BLaER1 (cell line): ENCODE data around the gene FOXK1.

ENCODE experiments used
- H3K27ac ChIP-seq: shearing (Covaris generic); formaldehyde crosslinking; 2 replicates; pipeline ENCODE4 v1.8.1; 2022
- H3K27me3 ChIP-seq: shearing (Covaris generic); formaldehyde crosslinking; 2 replicates; pipeline ENCODE4 v1.8.1; 2022
- H3K36me3 ChIP-seq: shearing (Covaris generic); formaldehyde crosslinking; 2 replicates; pipeline ENCODE4 v1.8.1; 2022
- H3K4me1 ChIP-seq: shearing (Covaris generic); formaldehyde crosslinking; 2 replicates; pipeline ENCODE4 v1.8.1; 2022
- H3K4me2 ChIP-seq: shearing (Covaris generic); formaldehyde crosslinking; 2 replicates; pipeline ENCODE4 v1.8.1; 2022
- H3K4me3 ChIP-seq: shearing (Covaris generic); formaldehyde crosslinking; 2 replicates; pipeline ENCODE4 v1.8.1; 2022
- H3K9ac ChIP-seq: shearing (Covaris generic); formaldehyde crosslinking; 2 replicates; pipeline ENCODE4 v1.8.1; 2022
- H3K9me3 ChIP-seq: shearing (Covaris generic); formaldehyde crosslinking; 2 replicates; pipeline ENCODE4 v1.8.1; 2022
- H4K20me1 ChIP-seq: shearing (Covaris generic); formaldehyde crosslinking; 2 replicates; pipeline ENCODE4 v1.8.1; 2022
- Cebpa-rat ChIP-seq: shearing (Covaris generic); IDR thresholded peaks from 2 replicates; pipeline ENCODE4 v1.8.1; 2022

Gene FOXK1

GRCh38 chr7:4803397-4804241 is 121.5 kb downstream of the FOXK1 start:
- Histone ChIP-seq H3K4me2 (peak overlapping the region; percentile 19), H4K20me1 (peaks cover 15% of the 10 kb centered on the region; the same call in 1 of the 2 replicates), H3K27me3 (no peaks in the 10 kb centered on the region), H3K9ac (0 out of 2 replicates have a peak overlapping the region, but pooled peaks have one; percentile 29), H3K36me3 (peaks cover 43% of the 10 kb centered on the region; the same call in 1 of the 2 replicates), H3K27ac (peak overlapping the region; percentile 80), H3K4me1 (peaks cover 96% of the 10 kb centered on the region), H3K4me3 (no peak overlapping the region), H3K9me3 (no peaks in the 10 kb centered on the region)
- TF ChIP-seq Cebpa-rat: no peak

DNA sequence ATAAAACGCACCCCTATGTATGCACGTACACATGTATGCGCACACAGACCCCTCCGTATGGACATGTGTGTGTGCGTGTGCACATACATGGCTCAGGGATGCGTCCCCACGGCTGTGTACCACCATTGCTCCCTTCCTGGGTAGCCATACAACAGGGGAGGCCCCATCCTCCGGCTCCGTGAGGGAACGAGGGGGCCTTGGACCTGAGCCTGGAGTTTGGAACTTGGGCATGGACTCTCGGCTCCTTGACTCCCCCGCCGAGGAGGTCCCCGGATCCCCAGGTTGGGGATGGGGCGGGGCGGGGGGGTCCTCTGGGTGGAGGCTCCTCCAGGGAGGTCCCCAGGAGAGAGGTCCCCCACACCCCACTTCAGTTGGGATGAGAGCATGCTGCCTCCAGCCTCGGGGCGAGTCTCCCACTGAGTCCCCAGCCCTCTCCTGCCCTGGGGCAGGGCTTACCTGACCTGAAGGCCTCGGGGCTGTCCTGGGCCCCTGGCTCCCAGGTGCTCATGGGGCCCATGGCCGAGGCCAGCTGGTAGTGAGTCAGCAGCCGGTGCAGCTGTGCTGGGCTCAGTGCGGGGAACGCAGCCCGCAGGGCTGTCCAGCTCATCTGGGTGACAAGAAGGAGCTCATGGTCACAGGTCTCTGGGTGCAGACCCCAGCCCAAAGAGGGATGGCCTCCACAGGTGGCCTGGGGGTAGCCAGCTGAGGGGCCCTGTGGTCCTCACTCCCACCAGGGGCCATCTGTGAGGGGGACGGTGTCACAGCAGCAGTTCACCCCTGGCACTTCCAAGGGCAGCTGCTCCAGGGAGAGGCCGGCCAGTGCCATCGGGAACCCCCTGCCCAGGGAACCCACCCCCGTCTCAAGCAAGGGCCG is 123.3 kb downstream of the FOXK1 start:
- no peaks in the 10 kb centered on the region for H3K27me3 ChIP-seq
- H3K4me3 ChIP-seq: no peak overlapping the region
- no peaks in the 10 kb centered on the region for H3K9me3 ChIP-seq
- peak overlapping the region; percentile 99 for H3K27ac ChIP-seq
- H3K4me1 ChIP-seq: peaks cover 88% of the 10 kb centered on the region
- H3K4me2 ChIP-seq: peak overlapping the region; percentile 97
- peaks cover 15% of the 10 kb centered on the region; the same call in 1 of the 2 replicates for H4K20me1 ChIP-seq
- peaks cover 32% of the 10 kb centered on the region; the same call in 1 of the 2 replicates for H3K36me3 ChIP-seq
- H3K9ac ChIP-seq: peak overlapping the region; percentile 65
- no peak for TF ChIP-seq Cebpa-rat

DNA sequence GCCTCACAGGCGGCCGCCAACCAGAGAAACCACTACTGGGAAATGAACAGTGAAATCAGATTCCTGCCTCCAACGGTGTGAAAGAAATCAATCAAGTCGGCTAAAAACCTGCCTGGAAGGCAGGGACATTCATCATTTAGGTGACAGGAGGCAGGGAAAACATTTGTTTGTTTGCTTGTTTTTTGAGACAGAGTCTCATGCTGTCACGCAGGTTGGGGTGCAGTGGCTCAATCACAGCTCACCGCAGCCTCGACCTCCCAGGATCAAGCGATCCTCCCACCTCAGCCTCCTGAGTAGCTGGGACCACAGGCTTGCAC is 123.8 kb downstream of the FOXK1 start:
- Histone ChIP-seq H3K4me2 (peak overlapping the region; percentile 97), H3K9me3 (no peaks in the 10 kb centered on the region), H3K9ac (peak overlapping the region; percentile 65), H3K27ac (peak overlapping the region; percentile 99), H3K36me3 (peaks cover 29% of the 10 kb centered on the region; the same call in 1 of the 2 replicates), H4K20me1 (peaks cover 9% of the 10 kb centered on the region; the same call in 1 of the 2 replicates), H3K27me3 (no peaks in the 10 kb centered on the region), H3K4me3 (0 out of 2 replicates have a peak overlapping the region, but pooled peaks have one; percentile 42), H3K4me1 (peaks cover 88% of the 10 kb centered on the region)
- no peak for TF ChIP-seq Cebpa-rat

DNA sequence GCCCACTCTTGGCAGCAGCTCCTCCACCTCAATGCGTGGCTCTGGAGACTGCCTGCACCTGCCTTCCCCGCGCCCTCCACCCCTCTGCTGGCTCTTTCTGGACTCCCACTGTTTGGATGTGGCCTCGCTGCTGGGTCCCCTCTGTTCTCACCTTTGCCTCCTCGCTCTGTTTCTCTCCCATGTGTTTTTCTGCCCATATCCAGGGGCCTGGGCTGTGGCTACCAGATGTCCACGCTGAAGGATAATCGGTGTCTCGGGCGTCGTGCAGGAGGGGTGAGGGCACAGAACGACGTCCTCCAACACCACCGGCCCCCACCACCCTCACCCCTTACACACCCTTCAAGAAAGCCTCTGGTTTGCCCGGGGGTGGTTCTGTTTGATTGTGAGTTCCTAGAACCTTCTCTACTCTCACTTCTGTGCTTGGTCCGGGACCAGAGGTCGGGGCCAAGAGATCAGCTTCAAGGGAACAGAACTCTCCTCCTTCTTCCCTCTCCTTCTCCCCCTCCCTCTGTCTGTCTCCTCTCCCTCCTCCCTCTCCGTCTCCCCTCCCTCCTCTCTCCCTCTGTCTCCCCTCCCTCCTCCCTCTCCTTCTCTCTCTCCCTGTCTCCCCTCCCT is 125.0 kb downstream of the FOXK1 start:
- Histone ChIP-seq H3K27me3 (no peaks in the 10 kb centered on the region), H3K4me1 (peaks cover 88% of the 10 kb centered on the region), H3K4me2 (peak overlapping the region; percentile 97), H3K9me3 (no peaks in the 10 kb centered on the region; the same call in 1 of the 2 replicates), H3K9ac (peak overlapping the region; percentile 65), H4K20me1 (no peaks in the 10 kb centered on the region), H3K4me3 (peak overlapping the region; percentile 42), H3K27ac (peak overlapping the region; percentile 99), H3K36me3 (peaks cover 20% of the 10 kb centered on the region; the same call in 1 of the 2 replicates)
- TF ChIP-seq Cebpa-rat: no peak

- Histone ChIP-seq H3K27ac (peak overlapping the region; percentile 99), H3K9ac (peak overlapping the region; percentile 97)
- TF ChIP-seq Cebpa-rat: no peak
These were observed 125.5 kb downstream of the FOXK1 start for GRCh38 chr7:4807598-4808016.

GRCh38 chr7:4808026-4808425 is 125.9 kb downstream of the FOXK1 start:
- H3K9ac ChIP-seq: peak overlapping the region; percentile 97
- H4K20me1 ChIP-seq: no peaks in the 10 kb centered on the region
- H3K4me3 ChIP-seq: peak overlapping the region; percentile 65
- no peak for TF ChIP-seq Cebpa-rat
- H3K4me2 ChIP-seq: peak overlapping the region; percentile 97
- H3K27ac ChIP-seq: peak overlapping the region; percentile 99
- peaks cover 20% of the 10 kb centered on the region for H3K36me3 ChIP-seq
- peaks cover 88% of the 10 kb centered on the region for H3K4me1 ChIP-seq
- no peaks in the 10 kb centered on the region; the same call in 1 of the 2 replicates for H3K9me3 ChIP-seq
- H3K27me3 ChIP-seq: no peaks in the 10 kb centered on the region

More at GRCh38 chr7:4807598-4808016, 125.5 kb downstream of the FOXK1 start:
- Histone ChIP-seq H3K9me3 (no peaks in the 10 kb centered on the region; the same call in 1 of the 2 replicates), H3K4me2 (peak overlapping the region; percentile 97), H3K4me3 (peak overlapping the region; percentile 65; the same call in 1 of the 2 replicates), H3K36me3 (peaks cover 20% of the 10 kb centered on the region), H3K27me3 (no peaks in the 10 kb centered on the region), H3K4me1 (peaks cover 88% of the 10 kb centered on the region), H4K20me1 (no peaks in the 10 kb centered on the region)

DNA sequence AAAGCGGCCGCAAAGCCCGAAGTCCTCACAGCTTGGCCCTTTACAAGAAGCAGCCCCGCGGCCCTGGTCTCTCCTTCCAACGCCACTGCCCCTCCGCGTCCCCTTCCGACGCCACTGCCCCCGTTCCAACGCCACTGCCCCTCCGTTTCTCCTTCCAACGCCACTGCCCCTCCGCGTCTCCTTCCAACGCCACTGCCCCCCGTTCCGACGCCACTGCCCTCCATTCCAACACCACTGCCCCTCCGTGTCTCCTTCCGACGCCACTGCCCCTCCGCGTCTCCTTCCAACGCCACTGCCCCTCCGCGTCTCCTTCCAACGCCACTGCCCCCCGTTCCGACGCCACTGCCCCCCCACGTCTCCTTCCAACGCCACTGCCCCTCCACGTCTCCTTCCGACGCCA is 126.5 kb downstream of the FOXK1 start:
- Histone ChIP-seq H3K27ac (peak overlapping the region; percentile 99), H3K4me2 (peak overlapping the region; percentile 97), H4K20me1 (no peaks in the 10 kb centered on the region), H3K9me3 (no peaks in the 10 kb centered on the region; the same call in 1 of the 2 replicates), H3K9ac (peak overlapping the region; percentile 97), H3K27me3 (no peaks in the 10 kb centered on the region), H3K36me3 (peaks cover 20% of the 10 kb centered on the region), H3K4me1 (peaks cover 89% of the 10 kb centered on the region), H3K4me3 (peak overlapping the region; percentile 65)
- no peak for TF ChIP-seq Cebpa-rat

- TF ChIP-seq Cebpa-rat: no peak
- Histone ChIP-seq H3K4me1 (peaks cover 89% of the 10 kb centered on the region), H3K27me3 (no peaks in the 10 kb centered on the region), H3K9me3 (no peaks in the 10 kb centered on the region; the same call in 1 of the 2 replicates), H3K27ac (peak overlapping the region; percentile 99), H3K9ac (peak overlapping the region; percentile 97), H4K20me1 (no peaks in the 10 kb centered on the region), H3K4me3 (peak overlapping the region; percentile 65), H3K36me3 (peaks cover 18% of the 10 kb centered on the region), H3K4me2 (peak overlapping the region; percentile 97)
These were observed 127.0 kb downstream of the FOXK1 start for GRCh38 chr7:4809091-4809591.

DNA sequence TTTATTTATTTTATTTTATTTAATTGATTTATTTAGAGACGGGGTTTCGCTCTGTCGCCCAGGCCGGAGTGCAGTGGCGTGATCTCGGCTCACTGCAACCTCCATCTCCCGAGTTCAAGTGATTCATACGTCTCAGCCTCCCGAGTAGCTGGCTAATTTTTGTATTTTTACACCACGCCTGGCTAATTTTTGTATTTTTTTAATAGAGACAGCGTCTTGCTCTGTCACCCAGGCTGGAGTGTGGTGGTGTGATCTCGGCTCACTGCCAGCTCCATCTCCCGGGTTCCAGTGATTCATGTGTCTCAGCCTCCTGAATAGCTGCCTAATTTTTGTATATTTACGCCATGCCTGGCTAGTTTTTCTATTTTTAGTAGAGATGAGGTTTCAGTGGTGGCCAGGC is 127.6 kb downstream of the FOXK1 start:
- Histone ChIP-seq H3K9ac (peak overlapping the region; percentile 97), H3K36me3 (peaks cover 13% of the 10 kb centered on the region), H3K4me3 (peak overlapping the region; percentile 65), H3K27ac (peak overlapping the region; percentile 99), H3K4me2 (peak overlapping the region; percentile 97), H3K4me1 (peaks cover 90% of the 10 kb centered on the region), H3K27me3 (no peaks in the 10 kb centered on the region), H4K20me1 (no peaks in the 10 kb centered on the region), H3K9me3 (no peaks in the 10 kb centered on the region; the same call in 1 of the 2 replicates)
- TF ChIP-seq Cebpa-rat: no peak
